Measurements from ENCODE around the gene SOCS1. TPM values are rescaled to one million over a fixed set of nuclear protein-coding genes. Genes with fewer than 3 reads are reported as not detected.

Gene SOCS1
- polyA plus RNA-seq, 2 of the 4 experiments (the other 2 are of a cell fraction): 0.16 to 0.26 TPM

DNA sequence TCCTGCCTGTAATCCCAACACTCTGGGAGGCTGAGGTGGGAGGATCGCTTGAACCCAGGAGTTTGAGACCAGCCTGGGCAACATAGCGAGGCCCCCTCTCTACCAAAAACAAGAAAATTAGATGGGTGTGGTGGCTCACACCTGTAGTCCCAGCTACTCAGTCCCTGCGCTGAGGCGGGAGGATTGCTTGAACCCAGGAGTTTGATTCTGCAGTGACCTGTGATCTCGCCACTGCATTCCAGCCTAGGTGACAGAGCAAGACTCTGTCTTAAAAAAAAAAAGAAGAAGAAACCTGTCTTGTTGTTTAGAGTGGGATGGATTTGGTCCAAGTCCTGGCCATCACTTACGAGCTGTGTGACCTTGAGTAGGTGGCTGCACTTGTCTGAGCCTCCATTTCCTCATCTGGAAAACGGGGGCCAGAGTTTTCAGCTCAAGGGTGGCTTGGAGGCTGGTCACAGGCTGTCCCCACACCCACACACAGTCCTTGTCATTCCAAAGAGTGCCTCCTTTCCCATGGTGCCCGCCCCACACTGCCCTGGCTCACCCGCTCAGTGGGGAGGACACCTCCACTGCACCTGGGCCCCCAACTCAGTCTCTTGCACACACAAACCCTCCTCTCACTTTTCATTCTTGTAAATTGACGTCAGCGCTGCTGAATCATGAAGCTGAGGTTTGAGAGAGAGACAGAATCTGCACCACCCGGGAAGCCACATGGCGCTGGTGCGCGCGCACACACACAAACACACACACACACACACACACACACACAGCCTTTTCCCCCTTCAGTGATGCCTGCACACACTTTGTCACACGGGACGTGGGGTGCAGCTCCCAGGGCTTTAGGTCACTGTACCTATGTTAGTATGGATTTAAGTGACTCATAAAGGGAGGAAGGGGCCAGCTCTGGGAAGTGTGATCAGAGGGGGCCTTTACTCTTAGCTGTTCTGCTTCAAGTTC is 4.2 kb downstream of the SOCS1 start:
- H3K9me3 ChIP-seq: no peaks in the 10 kb centered on the region
- FAIRE-seq (no peak), ATAC-seq (no peak), DNase-seq (ENCODE audit: low read depth in 1 of 2, low spot score in 1 of 2) (no peak)
- no peak overlapping the region for H3K4me2 ChIP-seq
- CTCF ChIA-PET: interaction anchor here (12.3 kb wide), 1 partner anchor 285 kb away, joined by 364 read pairs; no protein-coding TSS in a partner anchor
- H3K27ac ChIP-seq: no peak overlapping the region
- POLR2A ChIA-PET: no interaction called here
- 79% methylated on average over 18 of the region's 18 CpGs for WGBS (ENCODE audit: missing lambda C conversion rate)
- TF ChIP-seq, protein P1, sequence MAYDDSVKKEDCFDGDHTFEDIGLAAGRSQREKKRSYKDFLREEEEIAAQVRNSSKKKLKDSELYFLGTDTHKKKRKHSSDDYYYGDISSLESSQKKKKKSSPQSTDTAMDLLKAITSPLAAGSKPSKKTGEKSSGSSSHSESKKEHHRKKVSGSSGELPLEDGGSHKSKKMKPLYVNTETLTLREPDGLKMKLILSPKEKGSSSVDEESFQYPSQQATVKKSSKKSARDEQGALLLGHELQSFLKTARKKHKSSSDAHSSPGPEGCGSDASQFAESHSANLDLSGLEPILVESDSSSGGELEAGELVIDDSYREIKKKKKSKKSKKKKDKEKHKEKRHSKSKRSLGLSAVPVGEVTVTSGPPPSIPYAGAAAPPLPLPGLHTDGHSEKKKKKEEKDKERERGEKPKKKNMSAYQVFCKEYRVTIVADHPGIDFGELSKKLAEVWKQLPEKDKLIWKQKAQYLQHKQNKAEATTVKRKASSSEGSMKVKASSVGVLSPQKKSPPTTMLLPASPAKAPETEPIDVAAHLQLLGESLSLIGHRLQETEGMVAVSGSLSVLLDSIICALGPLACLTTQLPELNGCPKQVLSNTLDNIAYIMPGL (CRISPR knock-in tag; IDR thresholded peaks at IDR 0.05; ENCODE audit: borderline replicate concordance): no peak
- TF ChIP-seq, protein P2, sequence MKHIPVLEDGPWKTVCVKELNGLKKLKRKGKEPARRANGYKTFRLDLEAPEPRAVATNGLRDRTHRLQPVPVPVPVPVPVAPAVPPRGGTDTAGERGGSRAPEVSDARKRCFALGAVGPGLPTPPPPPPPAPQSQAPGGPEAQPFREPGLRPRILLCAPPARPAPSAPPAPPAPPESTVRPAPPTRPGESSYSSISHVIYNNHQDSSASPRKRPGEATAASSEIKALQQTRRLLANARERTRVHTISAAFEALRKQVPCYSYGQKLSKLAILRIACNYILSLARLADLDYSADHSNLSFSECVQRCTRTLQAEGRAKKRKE (CRISPR knock-in tag; IDR thresholded peaks at IDR 0.05; ENCODE audit: low read depth): no peak
- TF ChIP-seq ZC3H11A (IDR thresholded peaks at IDR 0.05): no peak
- no peak for TF ChIP-seq CBX2 (IDR thresholded peaks at IDR 0.05; ENCODE audit: borderline replicate concordance, low read depth)
- TF ChIP-seq HDAC2 (IDR thresholded peaks at IDR 0.05): no peak
- TF ChIP-seq HOXB13 (CRISPR knock-in tag; IDR thresholded peaks at IDR 0.05; ENCODE audit: low read depth): no peak
- TF ChIP-seq JUNB (IDR thresholded peaks at IDR 0.05): no peak
- 0 out of 3 replicates have a peak, but pooled peaks cover 3% of the 10 kb centered on the region for H3K4me1 ChIP-seq
- H3K4me3 ChIP-seq: no peak overlapping the region

DNA sequence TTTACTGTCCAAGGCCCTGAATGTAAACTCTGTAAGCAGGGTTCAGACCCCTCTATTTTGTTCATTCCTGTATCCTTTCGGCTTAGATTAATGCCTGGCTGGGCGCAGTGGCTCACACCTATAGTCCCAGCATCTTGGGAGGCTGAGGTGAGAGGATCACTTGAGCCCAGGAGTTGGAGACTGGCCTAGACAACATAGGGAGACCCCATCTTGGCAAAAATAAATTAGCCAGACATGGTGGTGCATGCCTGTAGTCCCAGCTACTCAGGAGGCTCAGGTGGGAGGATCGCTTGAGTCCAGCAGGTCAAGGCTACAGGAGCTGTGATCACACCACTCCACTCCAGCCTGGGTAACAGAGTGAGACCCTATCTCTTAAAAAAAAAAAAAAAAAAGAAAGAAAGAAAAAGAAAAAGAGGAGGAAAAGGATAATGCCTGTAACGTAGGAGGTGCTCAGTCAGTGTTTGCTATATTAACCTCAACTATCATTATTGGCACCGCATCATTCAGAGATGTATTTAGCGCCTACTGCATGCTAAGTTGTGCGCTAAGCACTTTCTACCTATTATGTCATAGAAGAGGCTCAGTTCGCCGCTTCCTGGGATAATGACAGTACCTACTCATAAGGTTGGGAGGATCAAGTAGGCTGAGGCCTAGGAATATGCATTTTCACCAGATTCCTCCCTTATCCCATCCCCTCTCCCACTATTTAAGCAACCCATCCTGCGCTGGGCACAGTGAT is 5.0 kb downstream of the SOCS1 start:
- Histone ChIP-seq H3K4me1 (0 out of 3 replicates have a peak, but pooled peaks cover 3% of the 10 kb centered on the region), H3K4me2 (no peak overlapping the region), H3K9me3 (no peaks in the 10 kb centered on the region), H3K27ac (no peak overlapping the region), H3K4me3 (no peak overlapping the region)
- TF ChIP-seq, protein P3, sequence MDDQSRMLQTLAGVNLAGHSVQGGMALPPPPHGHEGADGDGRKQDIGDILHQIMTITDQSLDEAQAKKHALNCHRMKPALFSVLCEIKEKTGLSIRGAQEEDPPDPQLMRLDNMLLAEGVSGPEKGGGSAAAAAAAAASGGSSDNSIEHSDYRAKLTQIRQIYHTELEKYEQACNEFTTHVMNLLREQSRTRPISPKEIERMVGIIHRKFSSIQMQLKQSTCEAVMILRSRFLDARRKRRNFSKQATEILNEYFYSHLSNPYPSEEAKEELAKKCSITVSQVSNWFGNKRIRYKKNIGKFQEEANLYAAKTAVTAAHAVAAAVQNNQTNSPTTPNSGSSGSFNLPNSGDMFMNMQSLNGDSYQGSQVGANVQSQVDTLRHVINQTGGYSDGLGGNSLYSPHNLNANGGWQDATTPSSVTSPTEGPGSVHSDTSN (IDR thresholded peaks at IDR 0.05): no peak
- no peak for TF ChIP-seq JUN (IDR thresholded peaks at IDR 0.05)
- TF ChIP-seq JUNB (IDR thresholded peaks at IDR 0.05): no peak
- TF ChIP-seq, protein P4, sequence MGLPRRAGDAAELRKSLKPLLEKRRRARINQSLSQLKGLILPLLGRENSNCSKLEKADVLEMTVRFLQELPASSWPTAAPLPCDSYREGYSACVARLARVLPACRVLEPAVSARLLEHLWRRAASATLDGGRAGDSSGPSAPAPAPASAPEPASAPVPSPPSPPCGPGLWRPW (IDR thresholded peaks at IDR 0.05): no peak
- TF ChIP-seq FOSB (CRISPR knock-in tag; IDR thresholded peaks at IDR 0.05): no peak
- no peak for TF ChIP-seq CEBPB (IDR thresholded peaks at IDR 0.05)
- TF ChIP-seq, protein P5, sequence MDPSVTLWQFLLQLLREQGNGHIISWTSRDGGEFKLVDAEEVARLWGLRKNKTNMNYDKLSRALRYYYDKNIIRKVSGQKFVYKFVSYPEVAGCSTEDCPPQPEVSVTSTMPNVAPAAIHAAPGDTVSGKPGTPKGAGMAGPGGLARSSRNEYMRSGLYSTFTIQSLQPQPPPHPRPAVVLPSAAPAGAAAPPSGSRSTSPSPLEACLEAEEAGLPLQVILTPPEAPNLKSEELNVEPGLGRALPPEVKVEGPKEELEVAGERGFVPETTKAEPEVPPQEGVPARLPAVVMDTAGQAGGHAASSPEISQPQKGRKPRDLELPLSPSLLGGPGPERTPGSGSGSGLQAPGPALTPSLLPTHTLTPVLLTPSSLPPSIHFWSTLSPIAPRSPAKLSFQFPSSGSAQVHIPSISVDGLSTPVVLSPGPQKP (IDR thresholded peaks at IDR 0.05; ENCODE audit: low read depth, low read length): no peak
- TF ChIP-seq RCOR1 (IDR thresholded peaks at IDR 0.05; ENCODE audit: low read depth, low read length): no peak
- TF ChIP-seq MAZ (IDR thresholded peaks at IDR 0.05; ENCODE audit: borderline replicate concordance, low read depth, low read length): no peak
- WGBS (ENCODE audit: missing lambda C conversion rate): 91% methylated on average over 10 of the region's 10 CpGs
- ATAC-seq (no peak), DNase-seq (ENCODE audit: low read depth in 1 of 2, low spot score in 1 of 2) (no peak), FAIRE-seq (no peak)
- ChIA-PET POLR2A (no interaction called here), CTCF (interaction anchor here (12.3 kb wide), 1 partner anchor 284 kb away, joined by 364 read pairs; no protein-coding TSS in a partner anchor)
